Neural progenitor cell (in vitro differentiated cells): ENCODE results near the gene MAPK4. TPM values are rescaled to one million over a fixed set of nuclear protein-coding genes. Genes with fewer than 3 reads are reported as not detected.

Experiments used
- DNase-seq: peaks from one replicate; pipeline ENCODE4 v3.0.0-alpha.2; 2016; ENCODE audit warnings: low spot score
- H2AFZ ChIP-seq: fragments of 200-600 bp; sonication (generic); replicated peaks from 2 replicates; pipeline ENCODE4 v1.6.1; 2016; ENCODE audit warnings: antibody characterized with exemption
- H3F3A ChIP-seq: fragments of 200-600 bp; sonication (generic); 2 replicates; pipeline ENCODE4 v1.6.1; 2016; ENCODE audit warnings: antibody characterized with exemption, low read depth
- H3K27ac ChIP-seq: fragments of 200-600 bp; sonication (generic); 2 replicates; pipeline ENCODE4 v1.5.1; 2016; ENCODE audit warnings: mild to moderate bottlenecking
- H3K27me3 ChIP-seq: fragments of 200-600 bp; sonication (generic); 2 replicates; pipeline ENCODE4 v1.6.1; 2016; ENCODE audit warnings: mild to moderate bottlenecking, moderate library complexity
- H3K36me3 ChIP-seq: fragments of 200-600 bp; sonication (generic); 2 replicates; pipeline ENCODE4 v1.5.1; 2016
- H3K4me1 ChIP-seq: fragments of 200-600 bp; sonication (generic); 2 replicates; pipeline ENCODE4 v1.6.1; 2016; ENCODE audit warnings: mixed run types
- H3K4me2 ChIP-seq: fragments of 200-600 bp; sonication (generic); 2 replicates; pipeline ENCODE4 v1.6.1; 2016
- H3K4me3 ChIP-seq: fragments of 200-600 bp; sonication (generic); 2 replicates; pipeline ENCODE4 v1.5.1; 2016
- H3K79me2 ChIP-seq: fragments of 200-600 bp; sonication (generic); 2 replicates; pipeline ENCODE4 v1.6.1; 2016; ENCODE audit warnings: low read depth
- H3K9ac ChIP-seq: fragments of 200-600 bp; sonication (generic); 2 replicates; pipeline ENCODE4 v1.6.1; 2016
- H3K9me3 ChIP-seq: fragments of 200-600 bp; sonication (generic); 2 replicates; pipeline ENCODE4 v1.5.1; 2016; ENCODE audit warnings: low read depth
- H4K20me1 ChIP-seq: fragments of 200-600 bp; sonication (generic); 2 replicates; pipeline ENCODE4 v1.6.1; 2016; ENCODE audit warnings: low read depth
- H3K27ac Mint-ChIP-seq: 3 replicates; pipeline ENCODE4 v1.8.0; 2021; ENCODE audit warnings: mixed read lengths
- H3K27me3 Mint-ChIP-seq: 2 replicates; pipeline ENCODE4 v1.8.0; 2022; ENCODE audit warnings: low read depth, mild to moderate bottlenecking, inconsistent platforms, moderate library complexity, mixed read lengths; ENCODE audit not compliant: insufficient read depth
- H3K36me3 Mint-ChIP-seq: 3 replicates; pipeline ENCODE4 v1.8.0; 2021; ENCODE audit warnings: mixed read lengths
- H3K4me1 Mint-ChIP-seq: 3 replicates; pipeline ENCODE4 v1.8.0; 2021; ENCODE audit warnings: mixed read lengths
- H3K4me3 Mint-ChIP-seq: 3 replicates; pipeline ENCODE4 v1.8.0; 2021; ENCODE audit warnings: mild to moderate bottlenecking, moderate library complexity, mixed read lengths
- H3K9me3 Mint-ChIP-seq: 3 replicates; pipeline ENCODE4 v1.8.0; 2020; ENCODE audit warnings: mixed read lengths
- CTCF ChIP-seq: fragments of 200-600 bp; sonication (generic); IDR thresholded peaks from 2 replicates; pipeline ENCODE4 v1.5.1; 2017; ENCODE audit warnings: antibody characterized with exemption, mild to moderate bottlenecking
- EZH2 ChIP-seq: fragments of 200-600 bp; sonication (generic); IDR thresholded peaks from 2 replicates; pipeline ENCODE4 v1.6.1; 2017; ENCODE audit warnings: antibody characterized with exemption, mild to moderate bottlenecking, moderate library complexity
- EZH2phosphoT487 ChIP-seq: fragments of 200-600 bp; sonication (generic); IDR thresholded peaks from 2 replicates; pipeline ENCODE4 v1.6.1; 2017; ENCODE audit warnings: antibody characterized with exemption
- total RNA-seq: library from RNA; depleted of rRNA; stranded (reverse); fragments of >200 nt; gene quantifications from 2 replicates; pipeline ENCODE4 v1.2.3, GENCODE V29; 2015; ENCODE audit warnings: low replicate concordance

Gene MAPK4
- total RNA-seq, 1 donor from 2014 or later: 7.0 TPM

- DNase-seq: no peak
- H3K9me3 ChIP-seq: no peaks in the 10 kb centered on the region
- TF ChIP-seq EZH2phosphoT487 (no peak), EZH2 (no peak), CTCF (no peak)
- H3K27me3 ChIP-seq: no peaks in the 10 kb centered on the region
- H2AFZ ChIP-seq: no peak overlapping the region
- no peak overlapping the region for H3K4me3 ChIP-seq
- Mint-ChIP-seq H3K36me3 (peaks cover 20% of the 10 kb centered on the region), H3K4me3 (no peak overlapping the region), H3K4me1 (peaks cover 5% of the 10 kb centered on the region), H3K9me3 (peaks cover 23% of the 10 kb centered on the region), H3K27ac (no peak overlapping the region), H3K27me3 (no peaks in the 10 kb centered on the region)
- no peaks in the 10 kb centered on the region for H3F3A ChIP-seq
- H4K20me1 ChIP-seq: no peaks in the 10 kb centered on the region
- no peak overlapping the region for H3K9ac ChIP-seq
- no peak overlapping the region for H3K4me2 ChIP-seq
- H3K27ac ChIP-seq: no peak overlapping the region
- H3K4me1 ChIP-seq: no peaks in the 10 kb centered on the region
- H3K79me2 ChIP-seq: no peaks in the 10 kb centered on the region
- H3K36me3 ChIP-seq: no peaks in the 10 kb centered on the region
Measured at GRCh38 chr18:50679056-50679455, 119.2 kb downstream of the MAPK4 start.

- Histone ChIP-seq H4K20me1 (no peaks in the 10 kb centered on the region), H3K79me2 (no peaks in the 10 kb centered on the region), H3K4me3 (no peak overlapping the region), H3K9me3 (no peaks in the 10 kb centered on the region), H3K4me2 (no peak overlapping the region), H3F3A (no peaks in the 10 kb centered on the region), H2AFZ (no peak overlapping the region), H3K27ac (no peak overlapping the region), H3K27me3 (no peaks in the 10 kb centered on the region), H3K4me1 (no peaks in the 10 kb centered on the region), H3K36me3 (no peaks in the 10 kb centered on the region), H3K9ac (no peak overlapping the region)
- Mint-ChIP-seq H3K27ac (no peak overlapping the region), H3K36me3 (peaks cover 20% of the 10 kb centered on the region), H3K9me3 (peaks cover 21% of the 10 kb centered on the region), H3K4me1 (peaks cover 1% of the 10 kb centered on the region), H3K4me3 (no peak overlapping the region), H3K27me3 (no peaks in the 10 kb centered on the region)
- DNase-seq: no peak
- TF ChIP-seq EZH2phosphoT487 (no peak), CTCF (no peak), EZH2 (no peak)
Measured at GRCh38 chr18:50679656-50680055, 119.8 kb downstream of the MAPK4 start.

GRCh38 chr18:50680966-50681365 is 121.1 kb downstream of the MAPK4 start:
- TF ChIP-seq CTCF (no peak), EZH2 (no peak), EZH2phosphoT487 (no peak)
- H3K27ac ChIP-seq: no peak overlapping the region
- H3K36me3 ChIP-seq: no peaks in the 10 kb centered on the region
- H3K9me3 ChIP-seq: no peaks in the 10 kb centered on the region
- Mint-ChIP-seq H3K4me1 (no peaks in the 10 kb centered on the region), H3K36me3 (peaks cover 20% of the 10 kb centered on the region), H3K27ac (no peak overlapping the region), H3K27me3 (no peaks in the 10 kb centered on the region), H3K9me3 (peaks cover 20% of the 10 kb centered on the region), H3K4me3 (no peak overlapping the region)
- no peaks in the 10 kb centered on the region for H4K20me1 ChIP-seq
- H3K4me3 ChIP-seq: no peak overlapping the region
- no peak overlapping the region for H2AFZ ChIP-seq
- H3K27me3 ChIP-seq: no peaks in the 10 kb centered on the region
- H3K79me2 ChIP-seq: no peaks in the 10 kb centered on the region
- no peak overlapping the region for H3K4me2 ChIP-seq
- DNase-seq: no peak
- peaks cover 3% of the 10 kb centered on the region for H3K4me1 ChIP-seq
- H3K9ac ChIP-seq: no peak overlapping the region
- no peaks in the 10 kb centered on the region for H3F3A ChIP-seq

GRCh38 chr18:50682852-50683251 is 123.0 kb downstream of the MAPK4 start:
- no peak overlapping the region for H3K27ac ChIP-seq
- Mint-ChIP-seq H3K9me3 (peaks cover 10% of the 10 kb centered on the region), H3K4me3 (no peak overlapping the region), H3K27ac (no peak overlapping the region), H3K27me3 (no peaks in the 10 kb centered on the region), H3K4me1 (peaks cover 6% of the 10 kb centered on the region), H3K36me3 (peaks cover 13% of the 10 kb centered on the region)
- H3K36me3 ChIP-seq: no peaks in the 10 kb centered on the region
- H3K4me3 ChIP-seq: no peak overlapping the region
- H3F3A ChIP-seq: no peaks in the 10 kb centered on the region
- no peak overlapping the region for H3K9ac ChIP-seq
- H4K20me1 ChIP-seq: no peaks in the 10 kb centered on the region
- H3K79me2 ChIP-seq: no peaks in the 10 kb centered on the region
- H2AFZ ChIP-seq: no peak overlapping the region
- no peak for TF ChIP-seq EZH2
- TF ChIP-seq EZH2phosphoT487: no peak
- no peak for TF ChIP-seq CTCF
- H3K27me3 ChIP-seq: no peaks in the 10 kb centered on the region
- peaks cover 16% of the 10 kb centered on the region for H3K4me1 ChIP-seq
- no peak for DNase-seq
- H3K9me3 ChIP-seq: no peaks in the 10 kb centered on the region
- no peak overlapping the region for H3K4me2 ChIP-seq
